Ovary (tissue), 3 donors: Measurements from ENCODE around the gene SLIT3.

Experiments
- EP300 ChIP-seq: sonication (generic); formaldehyde crosslinking; IDR thresholded peaks from one replicate; pipeline ENCODE4 v1.6.1; 2017; ENCODE audit warnings: antibody characterized with exemption
- POLR2A ChIP-seq: fragments of 450-650 bp; IDR thresholded peaks from one replicate; pipeline ENCODE4 v1.6.1; 2017; ENCODE audit warnings: antibody characterized with exemption, mild to moderate bottlenecking, moderate library complexity
- TF ChIP-seq, protein P1 (sequence below), 3 donors: fragments of 450-650 bp in 2 of 3; fragments of 200-600 bp in 1 of 3; IDR thresholded peaks; one replicate each; pipeline versions ENCODE4 v1.5.1 to v1.8.0; 2016 to 2022; ENCODE audit warnings: antibody characterized with exemption in 3 of 3, mild to moderate bottlenecking in 1 of 3
- donor health status: DM: no; HTN: no; CAD: no.

DNA sequence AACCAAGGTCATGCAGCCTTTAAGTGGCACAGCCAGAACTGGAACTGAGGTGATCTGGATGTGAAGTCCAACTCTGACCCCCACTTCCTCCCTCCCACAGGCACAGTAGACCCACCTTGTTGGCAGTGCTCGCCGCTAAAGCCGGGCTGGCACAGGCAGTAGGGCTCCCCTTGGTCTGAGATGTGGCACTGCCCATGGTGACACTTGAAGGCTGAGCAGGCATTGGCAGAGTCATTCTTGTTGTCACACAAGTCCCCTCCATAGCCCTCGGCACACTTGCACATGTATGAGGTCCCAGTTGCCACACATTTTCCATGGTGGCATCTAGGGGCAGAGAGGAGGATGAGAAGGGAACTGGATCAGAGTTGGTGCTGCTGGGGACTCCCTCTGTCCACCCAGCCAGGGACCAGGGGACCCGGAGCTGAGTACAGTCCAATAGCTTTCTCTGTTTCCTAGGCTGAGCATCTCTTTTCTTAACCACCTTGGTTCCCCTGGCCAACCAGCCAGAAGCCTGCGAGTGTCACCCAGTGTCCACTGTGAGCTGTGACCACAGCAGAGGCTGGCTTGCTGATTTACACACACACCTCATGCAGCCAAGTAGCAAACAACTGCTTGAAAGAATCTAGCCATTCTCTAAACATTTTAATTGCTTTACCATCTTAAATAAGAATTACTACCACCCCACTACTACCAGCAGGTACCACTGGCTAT is 631.1 kb downstream of the SLIT3 start:
- TF ChIP-seq POLR2A (no peak), EP300 (no peak)
- TF ChIP-seq, protein P1, sequence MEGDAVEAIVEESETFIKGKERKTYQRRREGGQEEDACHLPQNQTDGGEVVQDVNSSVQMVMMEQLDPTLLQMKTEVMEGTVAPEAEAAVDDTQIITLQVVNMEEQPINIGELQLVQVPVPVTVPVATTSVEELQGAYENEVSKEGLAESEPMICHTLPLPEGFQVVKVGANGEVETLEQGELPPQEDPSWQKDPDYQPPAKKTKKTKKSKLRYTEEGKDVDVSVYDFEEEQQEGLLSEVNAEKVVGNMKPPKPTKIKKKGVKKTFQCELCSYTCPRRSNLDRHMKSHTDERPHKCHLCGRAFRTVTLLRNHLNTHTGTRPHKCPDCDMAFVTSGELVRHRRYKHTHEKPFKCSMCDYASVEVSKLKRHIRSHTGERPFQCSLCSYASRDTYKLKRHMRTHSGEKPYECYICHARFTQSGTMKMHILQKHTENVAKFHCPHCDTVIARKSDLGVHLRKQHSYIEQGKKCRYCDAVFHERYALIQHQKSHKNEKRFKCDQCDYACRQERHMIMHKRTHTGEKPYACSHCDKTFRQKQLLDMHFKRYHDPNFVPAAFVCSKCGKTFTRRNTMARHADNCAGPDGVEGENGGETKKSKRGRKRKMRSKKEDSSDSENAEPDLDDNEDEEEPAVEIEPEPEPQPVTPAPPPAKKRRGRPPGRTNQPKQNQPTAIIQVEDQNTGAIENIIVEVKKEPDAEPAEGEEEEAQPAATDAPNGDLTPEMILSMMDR (IDR thresholded peaks at IDR 0.05), result no peak
